Ishikawa (cell line): ENCODE data around the gene CIAO2A.

ENCODE experiments used
- CEBPB ChIP-seq: IDR thresholded peaks from 2 replicates; pipeline ENCODE4 v1.6.1; 2012
- CREB1 ChIP-seq: IDR thresholded peaks from 2 replicates; pipeline ENCODE4 v1.6.1; 2012; ENCODE audit warnings: low read depth
- EGR1 ChIP-seq: IDR thresholded peaks from 2 replicates; pipeline ENCODE4 v1.6.1; 2012
- EP300 ChIP-seq: IDR thresholded peaks from 2 replicates; pipeline ENCODE4 v1.6.1; 2012; ENCODE audit warnings: borderline replicate concordance
- FOXM1 ChIP-seq: IDR thresholded peaks from 2 replicates; pipeline ENCODE4 v1.6.1; 2012; ENCODE audit warnings: low read depth, borderline replicate concordance
- MAX ChIP-seq: IDR thresholded peaks from 2 replicates; pipeline ENCODE4 v1.6.1; 2012
- NFIC ChIP-seq: IDR thresholded peaks from 2 replicates; pipeline ENCODE4 v1.6.1; 2012
- RAD21 ChIP-seq: IDR thresholded peaks from 2 replicates; pipeline ENCODE4 v1.6.1; 2012; ENCODE audit warnings: low read depth
- TAF1 ChIP-seq: IDR thresholded peaks from 2 replicates; pipeline ENCODE4 v1.6.1; 2012; ENCODE audit warnings: low read depth, mild to moderate bottlenecking
- TCF12 ChIP-seq: IDR thresholded peaks from 2 replicates; pipeline ENCODE4 v1.6.1; 2012; ENCODE audit warnings: low read depth
- TEAD4 ChIP-seq: IDR thresholded peaks from 2 replicates; pipeline ENCODE4 v1.6.1; 2012
- USF1 ChIP-seq: IDR thresholded peaks from 2 replicates; pipeline ENCODE4 v1.6.1; 2012
- YY1 ChIP-seq: IDR thresholded peaks from 2 replicates; pipeline ENCODE4 v1.6.1; 2012; ENCODE audit warnings: low read depth
- ZBTB7A ChIP-seq: IDR thresholded peaks from 2 replicates; pipeline ENCODE4 v1.6.1; 2012; ENCODE audit warnings: low read depth
- TF ChIP-seq, protein P1 (sequence below): IDR thresholded peaks from 2 replicates; pipeline ENCODE4 v1.6.1; 2012; ENCODE audit warnings: low read depth, mild to moderate bottlenecking

Gene CIAO2A

DNA sequence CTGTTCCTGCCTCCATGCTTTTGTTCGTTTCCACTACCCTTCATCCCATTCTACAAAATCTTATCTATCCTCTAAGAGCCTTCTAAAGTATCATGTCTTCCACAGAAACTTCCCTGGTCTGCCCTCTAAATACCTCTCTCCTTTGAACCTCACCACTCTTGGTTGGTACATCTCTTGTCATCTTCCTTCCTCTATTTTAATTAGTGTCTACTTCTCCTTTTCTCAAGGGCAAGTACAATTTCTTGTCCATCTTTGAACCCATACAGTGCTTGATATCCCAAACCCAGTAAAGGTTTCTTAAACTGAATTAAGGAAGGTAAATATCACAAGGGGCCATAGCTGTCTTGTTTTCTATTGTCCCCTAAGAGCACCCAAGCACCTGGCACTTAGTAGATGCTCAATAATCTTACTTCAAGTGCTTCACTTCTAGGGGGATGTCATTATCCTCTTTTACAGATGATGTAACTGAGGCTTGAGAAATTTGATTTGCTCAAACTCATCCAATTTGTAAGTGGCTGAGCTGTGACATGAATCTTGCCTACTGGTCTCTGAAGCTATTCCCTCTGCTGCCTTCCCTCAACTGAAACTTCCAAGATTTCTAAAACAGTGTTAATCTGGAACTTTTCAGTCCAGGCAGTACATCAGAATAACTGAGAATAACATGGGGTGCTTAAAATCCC is 44.7 kb downstream of the CIAO2A start:
- no peak for TF ChIP-seq ZBTB7A
- TF ChIP-seq TCF12, result no peak
- TF ChIP-seq EP300, result no peak
- TF ChIP-seq CEBPB, result no peak
- TF ChIP-seq CREB1, result no peak
- TF ChIP-seq, protein P1, sequence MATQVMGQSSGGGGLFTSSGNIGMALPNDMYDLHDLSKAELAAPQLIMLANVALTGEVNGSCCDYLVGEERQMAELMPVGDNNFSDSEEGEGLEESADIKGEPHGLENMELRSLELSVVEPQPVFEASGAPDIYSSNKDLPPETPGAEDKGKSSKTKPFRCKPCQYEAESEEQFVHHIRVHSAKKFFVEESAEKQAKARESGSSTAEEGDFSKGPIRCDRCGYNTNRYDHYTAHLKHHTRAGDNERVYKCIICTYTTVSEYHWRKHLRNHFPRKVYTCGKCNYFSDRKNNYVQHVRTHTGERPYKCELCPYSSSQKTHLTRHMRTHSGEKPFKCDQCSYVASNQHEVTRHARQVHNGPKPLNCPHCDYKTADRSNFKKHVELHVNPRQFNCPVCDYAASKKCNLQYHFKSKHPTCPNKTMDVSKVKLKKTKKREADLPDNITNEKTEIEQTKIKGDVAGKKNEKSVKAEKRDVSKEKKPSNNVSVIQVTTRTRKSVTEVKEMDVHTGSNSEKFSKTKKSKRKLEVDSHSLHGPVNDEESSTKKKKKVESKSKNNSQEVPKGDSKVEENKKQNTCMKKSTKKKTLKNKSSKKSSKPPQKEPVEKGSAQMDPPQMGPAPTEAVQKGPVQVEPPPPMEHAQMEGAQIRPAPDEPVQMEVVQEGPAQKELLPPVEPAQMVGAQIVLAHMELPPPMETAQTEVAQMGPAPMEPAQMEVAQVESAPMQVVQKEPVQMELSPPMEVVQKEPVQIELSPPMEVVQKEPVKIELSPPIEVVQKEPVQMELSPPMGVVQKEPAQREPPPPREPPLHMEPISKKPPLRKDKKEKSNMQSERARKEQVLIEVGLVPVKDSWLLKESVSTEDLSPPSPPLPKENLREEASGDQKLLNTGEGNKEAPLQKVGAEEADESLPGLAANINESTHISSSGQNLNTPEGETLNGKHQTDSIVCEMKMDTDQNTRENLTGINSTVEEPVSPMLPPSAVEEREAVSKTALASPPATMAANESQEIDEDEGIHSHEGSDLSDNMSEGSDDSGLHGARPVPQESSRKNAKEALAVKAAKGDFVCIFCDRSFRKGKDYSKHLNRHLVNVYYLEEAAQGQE, result no peak
- TF ChIP-seq NFIC, result no peak
- no peak for TF ChIP-seq TEAD4
- no peak for TF ChIP-seq YY1
- no peak for TF ChIP-seq FOXM1
- TF ChIP-seq RAD21, result no peak
- no peak for TF ChIP-seq EGR1
- no peak for TF ChIP-seq MAX
- TF ChIP-seq TAF1, result no peak
- TF ChIP-seq USF1, result no peak

DNA sequence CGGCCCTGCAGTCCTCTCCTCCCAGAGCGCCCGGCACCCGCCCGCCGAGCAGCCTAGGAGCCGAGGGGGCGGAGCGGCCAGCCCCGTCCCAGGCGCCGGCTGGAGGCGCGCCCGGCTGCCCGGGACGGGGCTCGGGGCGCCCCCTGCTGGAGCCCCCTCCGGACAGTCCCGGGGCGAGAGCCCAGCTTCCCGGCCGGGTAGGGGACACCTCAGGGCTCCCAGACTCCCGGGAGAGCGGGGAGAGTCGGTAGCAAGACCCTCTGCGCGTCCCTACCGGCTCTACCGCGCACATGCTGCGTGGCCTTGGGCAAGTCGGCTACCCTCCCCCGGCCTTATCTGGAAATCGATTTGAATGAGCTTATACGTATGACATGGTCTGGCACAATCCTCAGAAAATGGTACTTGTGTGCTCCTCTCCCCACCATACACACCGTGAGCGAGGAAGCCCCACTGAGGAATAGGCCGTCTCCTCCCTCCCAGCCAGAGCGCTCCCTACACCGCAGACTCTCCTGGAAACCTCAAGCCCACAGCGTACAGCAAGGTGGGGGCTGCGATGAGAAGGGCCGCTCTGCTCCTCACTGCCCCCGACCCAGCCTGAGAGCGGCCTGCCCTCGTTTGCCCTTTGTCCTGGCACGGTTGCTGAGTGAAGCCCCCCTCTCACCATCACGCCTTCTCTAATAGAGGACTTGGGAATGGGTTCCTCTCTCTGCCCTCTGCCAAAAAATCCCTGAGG is 47.1 kb downstream of the CIAO2A start, which contains the start of gene DAPK2:
Gene DAPK2, minus strand, starts transcription at position 65 of the 733 bp plus-strand sequence. CDS start 6,224 bp downstream, outside the sequence.
- TF ChIP-seq TCF12 (no peak), RAD21 (peak; percentile 52; the same call in 1 of the 2 replicates)

DNA sequence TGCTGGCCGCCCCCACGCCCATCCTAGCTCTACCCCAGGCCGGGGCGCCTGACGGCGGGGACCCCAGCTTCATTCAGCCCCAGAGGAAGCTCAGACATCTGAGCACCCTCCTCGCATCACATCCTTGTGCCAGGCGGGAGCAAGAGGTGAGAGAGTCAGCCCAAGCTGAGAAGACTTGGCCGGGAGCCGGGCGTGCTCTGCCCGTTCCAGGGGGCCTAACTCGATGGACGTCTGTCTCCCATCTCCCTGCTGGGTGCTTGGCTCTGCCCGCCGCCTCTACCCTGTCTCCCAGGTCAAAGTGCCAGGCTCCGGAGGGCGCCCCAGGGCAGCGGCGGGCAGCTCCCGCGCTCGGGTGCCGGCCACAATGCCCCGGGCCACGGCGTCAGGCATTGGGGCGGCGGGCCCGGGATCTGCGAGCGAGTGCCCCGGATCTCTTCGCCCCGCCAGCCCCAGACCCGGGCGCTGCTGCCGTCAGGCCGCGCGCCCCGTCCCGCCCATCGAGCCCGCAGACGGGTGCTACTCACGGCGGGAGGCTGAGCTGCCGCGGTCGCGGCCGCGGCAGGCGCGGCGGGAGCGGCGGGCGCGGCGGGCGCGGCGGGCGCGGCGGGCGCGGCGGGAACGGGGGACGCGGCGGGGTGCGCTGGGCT is 47.7 kb downstream of the CIAO2A start:
- TF ChIP-seq NFIC (peak; percentile 7; the same call in 1 of the 2 replicates), TCF12 (no peak), YY1 (no peak)

DNA sequence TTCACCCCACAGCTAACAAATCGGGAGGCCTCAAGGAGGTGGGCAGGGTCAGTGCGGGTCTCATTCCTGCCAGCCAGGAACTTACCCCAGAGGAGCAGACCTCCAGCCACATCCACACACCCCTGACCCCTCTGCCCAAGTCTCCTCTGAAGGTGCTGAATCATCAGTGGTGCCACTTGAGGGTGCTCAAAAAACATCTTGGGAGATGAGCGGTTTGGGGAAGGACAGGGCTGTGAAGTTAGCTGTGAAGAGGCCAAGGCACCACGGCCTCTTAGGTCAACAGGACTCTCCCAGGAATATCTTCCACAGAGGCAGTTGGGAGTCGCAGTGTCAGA is 48.6 kb downstream of the CIAO2A start:
- TF ChIP-seq EP300, result no peak
- no peak for TF ChIP-seq ZBTB7A
- TF ChIP-seq MAX, result no peak
- TF ChIP-seq CEBPB, result no peak
- no peak for TF ChIP-seq EGR1
- no peak for TF ChIP-seq RAD21
- TF ChIP-seq, protein P1, result no peak
- TF ChIP-seq FOXM1, result no peak
- TF ChIP-seq NFIC, result no peak

GRCh38 chr15:64044300-64045100 is 49.1 kb downstream of the CIAO2A start:
- TF ChIP-seq EGR1, result no peak
- TF ChIP-seq TEAD4, result no peak
- TF ChIP-seq RAD21, result no peak
- TF ChIP-seq USF1, result no peak
- TF ChIP-seq MAX, result no peak
